PC-3 (cell line): Measurements from ENCODE around the gene RETREG1. TPM values are rescaled to one million over a fixed set of nuclear protein-coding genes. Genes with fewer than 3 reads are reported as not detected.

ENCODE experiments used
- ATAC-seq: fragments of 200-7000 bp; cut with Tn5 transposase; 2 replicates; pipeline ENCODE4 v1.9.1; 2020; ENCODE audit warnings: mild to moderate bottlenecking, moderate library complexity
- BruUV-seq: library from RNA; stranded (reverse); fragments of 400-500 nt; replicated peaks from 2 replicates; lab custom pipeline; 2021; lab: Mats Ljungman, UMichigan
- CTCF ChIA-PET: fragments of 300-600 bp; sonication (Branson Sonifier 250); formaldehyde crosslinking; loops from one replicate; lab custom pipeline; 2022; ENCODE audit warnings: antibody characterized with exemption; lab: Charles Lee
- POLR2A ChIA-PET: fragments of 300-600 bp; sonication (Branson Sonifier 250); formaldehyde crosslinking; loops from one replicate; lab custom pipeline; 2022; ENCODE audit warnings: antibody characterized with exemption; ENCODE audit not compliant: unreplicated experiment; lab: Charles Lee
- DNase-seq: peaks from one replicate; pipeline ENCODE4 v3.0.0-alpha.2; 2015
- H2AFZ ChIP-seq: fragments of 300-600 bp; sonication (generic); 2 replicates; pipeline ENCODE4 v1.6.0; 2016; ENCODE audit warnings: antibody characterized with exemption, low read length
- H3F3A ChIP-seq: fragments of 300-600 bp; sonication (generic); one replicate; pipeline ENCODE4 v1.6.0; 2017; ENCODE audit warnings: antibody characterized with exemption, low read length, control low read depth, mild to moderate bottlenecking; ENCODE audit not compliant: unreplicated experiment
- H3K27ac ChIP-seq: fragments of 300-600 bp; sonication (generic); 2 replicates; pipeline ENCODE4 v1.5.1; 2016; ENCODE audit warnings: mild to moderate bottlenecking, low read length
- H3K27me3 ChIP-seq: fragments of 300-600 bp; sonication (generic); 2 replicates; pipeline ENCODE4 v1.6.1; 2016; ENCODE audit warnings: low read length, mixed read lengths
- H3K36me3 ChIP-seq: fragments of 300-600 bp; sonication (generic); 2 replicates; pipeline ENCODE4 v1.6.1; 2016; ENCODE audit warnings: low read depth, mixed run types, low read length, mixed read lengths
- H3K4me1 ChIP-seq: fragments of 300-600 bp; sonication (generic); 2 replicates; pipeline ENCODE4 v1.5.1; 2016; ENCODE audit warnings: low read length; ENCODE audit not compliant: insufficient read depth
- H3K4me2 ChIP-seq: fragments of 300-600 bp; sonication (generic); 2 replicates; pipeline ENCODE4 v1.6.0; 2016; ENCODE audit warnings: low read length
- H3K4me3 ChIP-seq: fragments of 300-600 bp; sonication (generic); 2 replicates; pipeline ENCODE4 v1.5.1; 2016; ENCODE audit warnings: mild to moderate bottlenecking, low read length, mixed read lengths
- H3K79me2 ChIP-seq: fragments of 300-600 bp; sonication (generic); 2 replicates; pipeline ENCODE4 v1.6.1; 2017; ENCODE audit warnings: low read length, mixed read lengths
- H3K9ac ChIP-seq: fragments of 300-600 bp; sonication (generic); 2 replicates; pipeline ENCODE4 v1.6.0; 2016; ENCODE audit warnings: mild to moderate bottlenecking, low read length
- H3K9me2 ChIP-seq: fragments of 300-600 bp; sonication (generic); replicated peaks from 2 replicates; pipeline ENCODE4 v1.6.1; 2016; ENCODE audit warnings: mixed run types, low read length, mixed read lengths
- H3K9me3 ChIP-seq: fragments of 300-600 bp; sonication (generic); 2 replicates; pipeline ENCODE4 v1.6.1; 2016; ENCODE audit warnings: low read length, mixed read lengths
- H4K20me1 ChIP-seq: fragments of 300-600 bp; sonication (generic); 2 replicates; pipeline ENCODE4 v1.6.1; 2016; ENCODE audit warnings: low read length, mixed read lengths
- EZH2 ChIP-seq: fragments of 300-600 bp; sonication (generic); IDR thresholded peaks from one replicate; pipeline ENCODE4 v1.6.1; 2017; ENCODE audit warnings: antibody characterized with exemption, mild to moderate bottlenecking, low read length; ENCODE audit not compliant: unreplicated experiment
- EZH2phosphoT487 ChIP-seq: fragments of 300-600 bp; sonication (generic); IDR thresholded peaks from 2 replicates; pipeline ENCODE4 v1.6.1; 2018; ENCODE audit warnings: mild to moderate bottlenecking, antibody characterized with exemption, low read length, borderline replicate concordance
- intact Hi-C: fragments of 100-400 bp; cut with micrococcal nuclease; formaldehyde crosslinking; loops from 2 replicates; pipeline ENCODE4 v1.9.0; 2023
- total RNA-seq: library from RNA; depleted of rRNA; stranded (reverse); fragments of >200 nt; gene quantifications from 2 replicates; pipeline ENCODE4 v1.2.3, GENCODE V29; 2014
- TF ChIP-seq, protein P1 (sequence below): fragments of 300-600 bp; sonication (generic); conservative IDR thresholded peaks from 2 replicates; pipeline ENCODE4 v1.5.1; 2017; ENCODE audit warnings: antibody characterized with exemption, low read depth, mild to moderate bottlenecking, low read length

RETREG1 gene
- total RNA-seq, 1 experiment from 2014 or later = 1.7 TPM

DNA sequence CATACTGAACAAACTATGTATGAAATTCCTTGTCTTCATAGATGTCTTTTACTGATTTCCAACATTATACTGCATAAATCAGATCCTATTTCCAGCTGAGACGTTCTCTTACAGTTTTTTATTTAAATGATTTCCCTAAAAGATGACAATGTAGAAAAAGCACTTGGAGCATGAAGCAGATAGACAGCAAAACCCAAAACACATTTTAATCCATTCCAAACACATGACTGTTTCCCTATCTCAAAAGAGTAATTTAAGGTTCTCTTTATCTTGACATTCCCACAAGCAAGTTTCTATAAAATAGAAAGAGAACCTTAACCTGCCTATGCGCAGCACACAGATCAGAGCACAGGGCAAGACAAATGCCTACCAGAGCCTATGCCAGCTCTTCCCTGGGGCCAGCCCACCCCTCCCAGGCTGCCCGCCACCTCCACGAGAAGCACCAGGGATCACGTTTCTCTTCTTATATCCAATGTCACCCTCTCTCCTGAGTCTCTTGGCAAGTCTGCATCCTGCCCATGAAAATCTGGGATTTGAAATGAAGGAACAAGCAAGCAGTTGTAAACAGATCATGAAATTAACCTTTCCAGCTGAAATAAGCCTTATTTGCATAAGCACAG is 52.4 kb downstream of the RETREG1 start:
- Histone ChIP-seq H3K9me3 (no peaks in the 10 kb centered on the region), H3K4me3 (no peak overlapping the region), H3K27ac (no peak overlapping the region), H4K20me1 (no peaks in the 10 kb centered on the region), H3K27me3 (0 out of 2 replicates have a peak, but pooled peaks cover 8% of the 10 kb centered on the region), H3K4me2 (no peak overlapping the region), H3F3A (no peaks in the 10 kb centered on the region), H3K4me1 (no peaks in the 10 kb centered on the region), H3K9me2 (no peaks in the 10 kb centered on the region), H3K9ac (no peak overlapping the region), H3K36me3 (no peaks in the 10 kb centered on the region), H2AFZ (no peak overlapping the region), H3K79me2 (no peaks in the 10 kb centered on the region)
- DNase-seq (no peak), ATAC-seq (no peak)
- ChIA-PET CTCF (no interaction called here), POLR2A (no interaction called here)
- intact Hi-C loops = no loop called here
- TF ChIP-seq, protein P1, sequence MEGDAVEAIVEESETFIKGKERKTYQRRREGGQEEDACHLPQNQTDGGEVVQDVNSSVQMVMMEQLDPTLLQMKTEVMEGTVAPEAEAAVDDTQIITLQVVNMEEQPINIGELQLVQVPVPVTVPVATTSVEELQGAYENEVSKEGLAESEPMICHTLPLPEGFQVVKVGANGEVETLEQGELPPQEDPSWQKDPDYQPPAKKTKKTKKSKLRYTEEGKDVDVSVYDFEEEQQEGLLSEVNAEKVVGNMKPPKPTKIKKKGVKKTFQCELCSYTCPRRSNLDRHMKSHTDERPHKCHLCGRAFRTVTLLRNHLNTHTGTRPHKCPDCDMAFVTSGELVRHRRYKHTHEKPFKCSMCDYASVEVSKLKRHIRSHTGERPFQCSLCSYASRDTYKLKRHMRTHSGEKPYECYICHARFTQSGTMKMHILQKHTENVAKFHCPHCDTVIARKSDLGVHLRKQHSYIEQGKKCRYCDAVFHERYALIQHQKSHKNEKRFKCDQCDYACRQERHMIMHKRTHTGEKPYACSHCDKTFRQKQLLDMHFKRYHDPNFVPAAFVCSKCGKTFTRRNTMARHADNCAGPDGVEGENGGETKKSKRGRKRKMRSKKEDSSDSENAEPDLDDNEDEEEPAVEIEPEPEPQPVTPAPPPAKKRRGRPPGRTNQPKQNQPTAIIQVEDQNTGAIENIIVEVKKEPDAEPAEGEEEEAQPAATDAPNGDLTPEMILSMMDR = no peak
- TF ChIP-seq EZH2phosphoT487 (no peak), EZH2 (no peak)
- no TSS peak for BruUV-seq

DNA sequence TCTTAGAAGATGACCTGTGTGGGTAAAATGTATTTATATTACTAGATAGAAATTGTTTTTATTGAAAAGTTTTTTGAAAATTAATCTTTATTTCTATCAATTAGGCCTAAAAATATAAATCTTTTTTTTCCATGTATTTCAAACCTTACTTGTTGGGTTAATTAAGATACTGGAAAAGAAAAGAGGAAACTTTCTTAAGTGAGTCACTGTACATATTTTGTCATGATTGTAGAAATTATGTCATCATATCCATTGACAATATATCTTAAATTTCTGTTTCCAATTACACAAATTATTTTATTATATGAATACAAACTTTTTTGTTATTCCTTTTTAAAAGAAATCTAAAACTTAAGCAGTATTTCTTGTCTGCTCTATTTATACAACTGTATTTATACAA is 53.1 kb downstream of the RETREG1 start:
- intact Hi-C loops = no loop called here
- H3K9me3 ChIP-seq = no peaks in the 10 kb centered on the region
- TF ChIP-seq, protein P1 = no peak
- TF ChIP-seq EZH2 (no peak), EZH2phosphoT487 (no peak)
- no peak overlapping the region for H3K9ac ChIP-seq
- no peak overlapping the region for H3K27ac ChIP-seq
- no peaks in the 10 kb centered on the region for H3K4me1 ChIP-seq
- H3K27me3 ChIP-seq = 0 out of 2 replicates have a peak, but pooled peaks cover 8% of the 10 kb centered on the region
- no peaks in the 10 kb centered on the region for H3F3A ChIP-seq
- no peak overlapping the region for H2AFZ ChIP-seq
- no peaks in the 10 kb centered on the region for H3K9me2 ChIP-seq
- H3K4me2 ChIP-seq = no peak overlapping the region
- no peaks in the 10 kb centered on the region for H4K20me1 ChIP-seq
- ATAC-seq (no peak), DNase-seq (no peak)
- no peak overlapping the region for H3K4me3 ChIP-seq
- H3K36me3 ChIP-seq = no peaks in the 10 kb centered on the region
- no peaks in the 10 kb centered on the region for H3K79me2 ChIP-seq
- ChIA-PET CTCF (no interaction called here), POLR2A (no interaction called here)
- no TSS peak for BruUV-seq

DNA sequence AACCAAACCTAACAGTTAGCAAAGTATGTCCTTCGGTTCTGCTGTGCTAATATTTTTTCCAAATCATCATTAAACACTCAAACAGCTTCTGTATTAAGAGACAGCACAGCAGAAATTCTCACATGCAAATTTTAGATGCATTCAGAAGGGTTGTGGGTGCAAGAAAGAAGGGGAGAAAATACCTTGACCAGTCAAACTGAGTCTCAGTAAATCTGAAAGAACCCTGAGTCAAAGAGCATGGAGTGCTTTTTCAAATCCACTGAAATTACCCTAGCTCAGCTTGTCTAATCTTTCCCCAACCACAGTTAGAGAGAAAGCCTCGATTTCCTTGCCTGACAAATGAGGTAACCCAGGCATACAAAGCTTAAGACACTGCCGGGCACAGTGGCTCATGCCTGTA is 55.1 kb downstream of the RETREG1 start:
- ChIA-PET CTCF (no interaction called here), POLR2A (no interaction called here)
- H3K4me2 ChIP-seq = no peak overlapping the region
- H3K4me1 ChIP-seq = no peaks in the 10 kb centered on the region
- H3K9me3 ChIP-seq = no peaks in the 10 kb centered on the region
- no peak overlapping the region for H2AFZ ChIP-seq
- no peaks in the 10 kb centered on the region for H3K79me2 ChIP-seq
- no peaks in the 10 kb centered on the region for H4K20me1 ChIP-seq
- H3F3A ChIP-seq = no peaks in the 10 kb centered on the region
- ATAC-seq = no peak
- H3K4me3 ChIP-seq = no peak overlapping the region
- no peak overlapping the region for H3K9ac ChIP-seq
- DNase-seq = no peak
- H3K27me3 ChIP-seq = 0 out of 2 replicates have a peak, but pooled peaks cover 8% of the 10 kb centered on the region
- intact Hi-C loops = no loop called here
- no peak overlapping the region for H3K27ac ChIP-seq
- no TSS peak for BruUV-seq
- TF ChIP-seq EZH2phosphoT487 (no peak), EZH2 (no peak)
- TF ChIP-seq, protein P1 = no peak
- H3K9me2 ChIP-seq = no peaks in the 10 kb centered on the region
- H3K36me3 ChIP-seq = no peaks in the 10 kb centered on the region
